Choroid plexus epithelial cell (primary cell): ENCODE data around the gene IMMP2L.
A peak's percentile ranks its signal among the peaks of the same experiment; 100 is the strongest.
"Not testable (repeated sequence)": the region's sequence is repeated elsewhere in the genome, so short reads cannot be mapped to it uniquely, and the experiment has no call there.

Experiments used
- DNase-seq: peaks from one replicate; pipeline ENCODE4 v3.0.0-alpha.2; 2010; ENCODE audit warnings: low read depth
- H3K4me3 ChIP-seq: 2 replicates; pipeline ENCODE4 v1.5.1; 2011; ENCODE audit warnings: low read depth, mild to moderate bottlenecking, control low read depth, low read length, moderate library complexity
- TF ChIP-seq, protein P1 (sequence below): conservative IDR thresholded peaks from 2 replicates; pipeline ENCODE4 v1.5.1; 2011; ENCODE audit warnings: low read depth, mild to moderate bottlenecking, control low read depth, inconsistent platforms, low read length, moderate library complexity

Gene IMMP2L

DNA sequence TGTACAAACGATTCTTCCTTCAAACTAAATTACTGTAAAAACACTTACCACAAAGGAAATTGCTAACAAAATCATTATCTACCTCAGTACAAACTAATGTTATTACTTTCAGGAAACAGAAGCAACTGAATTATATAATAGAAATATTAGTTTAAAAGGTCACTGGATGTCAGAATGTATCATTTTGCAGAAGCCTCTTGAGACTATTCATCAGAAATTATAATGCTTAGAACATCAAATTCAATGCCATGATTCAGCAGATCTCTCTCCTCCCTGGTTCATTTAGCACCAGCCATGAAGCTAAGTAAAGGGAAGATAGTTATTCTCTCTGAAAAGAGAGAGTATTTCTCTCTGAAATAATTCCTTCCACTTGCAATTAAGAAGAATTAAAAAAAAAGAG, 223.3 kb downstream of the IMMP2L start:
- TF ChIP-seq, protein P1, sequence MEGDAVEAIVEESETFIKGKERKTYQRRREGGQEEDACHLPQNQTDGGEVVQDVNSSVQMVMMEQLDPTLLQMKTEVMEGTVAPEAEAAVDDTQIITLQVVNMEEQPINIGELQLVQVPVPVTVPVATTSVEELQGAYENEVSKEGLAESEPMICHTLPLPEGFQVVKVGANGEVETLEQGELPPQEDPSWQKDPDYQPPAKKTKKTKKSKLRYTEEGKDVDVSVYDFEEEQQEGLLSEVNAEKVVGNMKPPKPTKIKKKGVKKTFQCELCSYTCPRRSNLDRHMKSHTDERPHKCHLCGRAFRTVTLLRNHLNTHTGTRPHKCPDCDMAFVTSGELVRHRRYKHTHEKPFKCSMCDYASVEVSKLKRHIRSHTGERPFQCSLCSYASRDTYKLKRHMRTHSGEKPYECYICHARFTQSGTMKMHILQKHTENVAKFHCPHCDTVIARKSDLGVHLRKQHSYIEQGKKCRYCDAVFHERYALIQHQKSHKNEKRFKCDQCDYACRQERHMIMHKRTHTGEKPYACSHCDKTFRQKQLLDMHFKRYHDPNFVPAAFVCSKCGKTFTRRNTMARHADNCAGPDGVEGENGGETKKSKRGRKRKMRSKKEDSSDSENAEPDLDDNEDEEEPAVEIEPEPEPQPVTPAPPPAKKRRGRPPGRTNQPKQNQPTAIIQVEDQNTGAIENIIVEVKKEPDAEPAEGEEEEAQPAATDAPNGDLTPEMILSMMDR: no peak
- no peak overlapping the region for H3K4me3 ChIP-seq
- DNase-seq: no peak

DNA sequence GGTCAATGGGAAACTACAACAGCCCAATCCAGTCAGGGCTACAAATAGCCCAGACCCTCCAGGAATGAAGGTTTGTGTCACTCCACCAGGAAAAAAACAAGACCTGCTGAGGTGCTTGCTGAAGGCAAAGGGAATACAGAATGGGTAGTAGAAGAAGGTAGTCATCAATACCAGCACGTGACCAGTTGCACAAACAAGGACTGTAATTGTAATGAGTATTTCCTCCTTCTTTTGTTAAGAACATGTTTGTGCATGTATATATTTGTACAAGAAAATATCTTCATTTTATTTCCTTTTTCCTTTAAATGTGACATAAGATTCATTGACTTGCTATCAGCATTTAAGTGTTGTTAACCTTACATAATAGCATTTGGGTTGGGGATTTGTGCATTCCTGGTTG, 229.3 kb downstream of the IMMP2L start:
- no peak overlapping the region for H3K4me3 ChIP-seq
- TF ChIP-seq, protein P1: no peak

DNA sequence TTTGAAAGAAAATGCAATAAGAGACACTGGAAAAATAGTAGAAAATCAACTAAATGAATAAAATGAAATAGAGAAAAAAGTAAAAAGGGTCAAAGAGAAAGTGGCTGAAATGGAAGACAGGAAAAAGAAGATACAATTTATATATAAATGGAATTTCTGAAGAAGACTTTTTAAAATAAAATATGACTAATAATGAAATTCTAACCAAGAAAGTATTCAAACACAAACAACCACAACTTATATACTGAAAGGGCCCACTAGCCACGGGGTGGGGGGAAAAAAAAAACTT, 232.1 kb downstream of the IMMP2L start:
- TF ChIP-seq, protein P1: no peak
- DNase-seq: no peak
- H3K4me3 ChIP-seq: no peak overlapping the region

More for the DNA sequence above, 229.3 kb downstream of the IMMP2L start:
- DNase-seq: no peak

DNA sequence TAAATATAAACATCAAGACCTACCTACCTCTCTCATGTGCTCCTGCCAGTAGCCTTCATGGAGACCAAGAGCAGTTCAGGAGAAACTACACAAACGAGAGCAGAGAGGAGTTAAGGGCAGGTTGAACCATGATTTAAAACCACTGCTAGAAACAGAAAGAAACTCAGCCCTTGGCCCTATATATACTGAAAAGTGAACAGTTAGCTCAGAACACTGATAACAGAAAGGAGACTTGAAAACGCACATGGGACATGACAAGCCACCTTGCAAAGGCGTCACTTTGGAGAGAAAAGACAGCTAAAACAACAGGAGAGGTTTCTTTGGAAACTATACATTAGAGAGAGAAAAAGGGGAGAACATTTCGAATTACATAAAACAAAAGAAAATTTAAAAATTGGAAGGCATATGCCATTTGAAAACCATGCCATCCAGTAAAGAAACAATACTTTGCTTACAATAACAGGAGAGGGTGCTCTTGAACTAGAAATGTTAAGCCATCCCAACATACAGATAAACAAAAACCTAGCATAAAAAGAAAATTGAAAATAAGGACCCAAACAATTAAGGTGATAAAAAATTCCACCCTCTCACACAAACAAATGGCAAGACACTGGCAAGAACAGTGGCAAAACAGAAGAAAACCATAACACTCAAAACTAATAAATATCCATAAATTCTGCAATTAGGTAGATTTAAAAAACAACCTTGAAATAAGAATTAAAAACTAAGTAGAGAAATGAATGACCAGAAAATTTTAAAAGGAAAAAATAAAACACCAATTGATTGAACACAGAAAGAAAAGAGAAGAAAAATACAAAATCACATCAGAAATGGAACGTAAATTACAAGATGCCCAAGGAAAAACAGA, 232.7 kb downstream of the IMMP2L start:
- TF ChIP-seq, protein P1: peak; percentile 27
- DNase-seq: peak; percentile 48
- no peak overlapping the region for H3K4me3 ChIP-seq

DNA sequence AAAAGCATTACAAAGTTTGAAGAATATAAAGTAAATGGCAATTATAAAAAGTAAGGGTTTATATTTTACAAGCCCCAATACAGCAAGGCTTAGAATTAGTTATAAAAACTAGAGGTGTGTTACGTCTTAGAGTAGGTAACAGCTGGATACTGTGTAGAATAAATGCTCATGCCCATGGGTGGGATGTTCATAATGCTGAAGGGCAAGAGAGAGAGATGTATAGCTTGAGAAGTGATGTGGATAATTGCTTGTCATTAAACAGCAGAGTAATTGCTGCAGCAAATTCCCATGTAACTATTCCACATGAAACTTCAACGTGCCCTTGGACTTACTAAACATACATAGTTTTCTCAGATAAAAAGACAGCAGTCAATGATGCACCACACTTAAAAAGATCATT, 233.8 kb downstream of the IMMP2L start:
- H3K4me3 ChIP-seq: no peak overlapping the region
- no peak for DNase-seq
- TF ChIP-seq, protein P1: no peak

DNA sequence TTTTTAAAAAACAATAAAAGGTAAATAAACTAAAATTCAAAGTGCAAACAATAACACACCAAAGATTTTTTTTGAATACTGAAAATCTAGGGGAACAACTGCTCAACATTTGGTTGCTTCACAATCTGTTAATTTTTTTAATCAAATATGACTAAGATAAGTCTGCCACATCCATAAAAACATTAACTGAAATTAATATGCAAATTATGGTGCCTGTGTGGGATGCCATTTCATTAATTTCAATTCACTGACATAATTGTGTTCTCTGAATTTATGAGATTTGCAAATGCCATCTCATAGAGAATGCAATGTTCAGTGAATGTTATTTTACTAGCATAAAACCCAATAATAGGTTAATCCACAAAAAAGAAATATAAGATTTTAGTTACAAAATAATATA, 237.5 kb downstream of the IMMP2L start:
- H3K4me3 ChIP-seq: no peak overlapping the region
- no peak for DNase-seq
- TF ChIP-seq, protein P1: no peak

DNA sequence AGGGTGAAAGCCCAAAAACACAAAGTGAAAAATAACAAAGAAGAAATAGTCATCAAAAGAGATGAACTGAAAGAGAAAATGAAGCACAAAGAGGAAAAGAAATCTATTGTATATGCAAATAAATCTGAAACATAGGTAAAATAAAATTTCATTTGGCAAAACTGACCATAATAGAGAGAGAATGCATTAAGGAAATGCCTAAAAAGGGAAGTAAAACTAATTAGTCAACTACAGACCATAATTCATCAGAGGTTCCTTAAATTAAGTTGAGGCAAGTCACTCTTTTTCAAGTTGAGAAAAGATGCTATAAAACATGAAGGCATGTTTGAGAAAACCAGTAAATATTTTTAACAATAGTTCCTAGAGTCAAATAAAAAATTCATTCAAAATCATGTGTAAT, 238.1 kb downstream of the IMMP2L start:
- no peak for DNase-seq
- TF ChIP-seq, protein P1: no peak
- no peak overlapping the region for H3K4me3 ChIP-seq

DNA sequence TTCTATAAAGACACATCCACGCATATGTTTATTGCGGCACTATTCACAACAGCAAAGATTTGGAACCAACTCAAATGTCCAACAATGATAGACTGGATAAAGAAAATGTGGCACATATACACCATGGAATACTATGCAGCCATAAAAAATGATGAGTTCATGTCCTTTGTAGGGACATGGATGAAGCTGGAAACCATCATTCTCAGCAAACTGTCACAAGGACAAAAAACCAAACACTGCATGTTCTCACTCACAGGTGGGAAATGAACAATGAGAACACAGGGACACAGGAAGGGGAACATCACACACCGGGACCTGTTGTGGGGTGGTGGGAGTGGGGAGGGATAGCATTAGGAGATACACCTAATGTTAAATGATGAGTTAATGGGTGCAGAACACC, 238.6 kb downstream of the IMMP2L start:
- DNase-seq: not testable (repeated sequence)

More for the DNA sequence above, 238.6 kb downstream of the IMMP2L start:
- not testable (repeated sequence) for H3K4me3 ChIP-seq
